Measurements from ENCODE around the gene CHRM2.

DNA sequence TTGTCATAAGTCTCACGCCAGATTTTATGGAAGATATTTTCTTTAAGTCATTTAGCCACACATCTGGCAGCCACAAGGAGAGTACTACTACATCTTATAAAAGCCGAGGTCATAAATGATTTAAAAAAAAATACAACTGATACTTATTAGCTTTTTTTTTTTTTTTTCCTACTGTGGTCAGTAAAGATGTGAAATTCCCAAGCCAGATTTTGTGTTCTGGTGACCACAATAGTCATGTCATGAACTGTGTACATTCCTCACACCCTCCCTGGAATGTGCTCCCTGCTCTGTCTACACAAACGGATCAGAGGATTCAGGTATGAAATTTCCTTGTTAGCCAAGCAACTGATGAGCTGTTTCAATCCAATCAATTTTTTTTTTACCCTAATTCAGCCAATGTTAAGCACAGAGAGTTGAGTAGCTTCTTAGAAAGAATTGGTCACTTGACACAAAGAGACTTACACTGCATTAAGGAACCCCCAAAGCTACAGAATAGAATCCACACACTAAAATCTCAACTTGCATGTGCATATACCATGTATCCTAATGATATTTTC, 54.7 kb downstream of the CHRM2 start:
- TF ChIP-seq SPI1 (IDR thresholded peaks at IDR 0.05; ENCODE audit: borderline replicate concordance, low read depth): no peak
- TF ChIP-seq, protein P1, sequence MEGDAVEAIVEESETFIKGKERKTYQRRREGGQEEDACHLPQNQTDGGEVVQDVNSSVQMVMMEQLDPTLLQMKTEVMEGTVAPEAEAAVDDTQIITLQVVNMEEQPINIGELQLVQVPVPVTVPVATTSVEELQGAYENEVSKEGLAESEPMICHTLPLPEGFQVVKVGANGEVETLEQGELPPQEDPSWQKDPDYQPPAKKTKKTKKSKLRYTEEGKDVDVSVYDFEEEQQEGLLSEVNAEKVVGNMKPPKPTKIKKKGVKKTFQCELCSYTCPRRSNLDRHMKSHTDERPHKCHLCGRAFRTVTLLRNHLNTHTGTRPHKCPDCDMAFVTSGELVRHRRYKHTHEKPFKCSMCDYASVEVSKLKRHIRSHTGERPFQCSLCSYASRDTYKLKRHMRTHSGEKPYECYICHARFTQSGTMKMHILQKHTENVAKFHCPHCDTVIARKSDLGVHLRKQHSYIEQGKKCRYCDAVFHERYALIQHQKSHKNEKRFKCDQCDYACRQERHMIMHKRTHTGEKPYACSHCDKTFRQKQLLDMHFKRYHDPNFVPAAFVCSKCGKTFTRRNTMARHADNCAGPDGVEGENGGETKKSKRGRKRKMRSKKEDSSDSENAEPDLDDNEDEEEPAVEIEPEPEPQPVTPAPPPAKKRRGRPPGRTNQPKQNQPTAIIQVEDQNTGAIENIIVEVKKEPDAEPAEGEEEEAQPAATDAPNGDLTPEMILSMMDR (IDR thresholded peaks at IDR 0.05; ENCODE audit: insufficient read depth, low read length): no peak

Data from HL-60 (cell line).